ENCODE measurements around the gene CALML3.

CALML3 gene

DNA sequence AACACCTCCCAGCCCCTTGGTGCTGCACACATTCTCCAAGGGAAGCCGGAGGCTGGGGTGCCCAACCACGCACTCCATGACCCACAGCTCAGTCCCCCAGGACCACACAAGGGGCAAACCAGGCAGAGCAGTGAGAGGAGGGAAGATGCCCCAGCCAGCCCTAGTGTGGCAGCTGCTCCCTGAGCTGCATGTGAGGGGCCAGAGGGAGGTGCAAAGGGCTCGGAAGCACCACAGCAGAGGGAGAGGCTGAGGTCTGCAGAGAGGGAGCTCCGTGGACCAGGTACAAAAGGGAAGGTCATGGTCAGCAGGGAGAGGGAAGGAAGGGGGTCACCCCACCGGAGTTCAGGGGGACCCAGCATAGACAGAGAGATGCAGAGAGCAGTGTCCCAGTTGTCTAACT is 23.9 kb upstream of the CALML3 start:
- no peak overlapping the region for H3K4me2 ChIP-seq (ENCODE audit: low read length)
- H3K4me1 ChIP-seq (ENCODE audit: insufficient read depth, low read length, severe bottlenecking): no peaks in the 10 kb centered on the region
- no peaks in the 10 kb centered on the region for H4K20me1 ChIP-seq (ENCODE audit: insufficient read depth, low read length)
- no peak overlapping the region for H3K4me3 ChIP-seq (ENCODE audit: low read depth, low read length, poor library complexity, severe bottlenecking)
- H3F3A ChIP-seq (ENCODE audit: insufficient read depth, low read length): no peaks in the 10 kb centered on the region
- no peaks in the 10 kb centered on the region for H3K36me3 ChIP-seq (ENCODE audit: insufficient read depth, low read length)
- H3K79me2 ChIP-seq (ENCODE audit: insufficient read depth, low read length): no peaks in the 10 kb centered on the region
- H3K27me3 ChIP-seq (ENCODE audit: insufficient read depth, low read length): no peaks in the 10 kb centered on the region
- no peak overlapping the region for H3K9ac ChIP-seq (ENCODE audit: low read length)
- H3K27ac ChIP-seq (ENCODE audit: low read depth, low read length, poor library complexity, severe bottlenecking): no peak overlapping the region
- TF ChIP-seq, protein P1, sequence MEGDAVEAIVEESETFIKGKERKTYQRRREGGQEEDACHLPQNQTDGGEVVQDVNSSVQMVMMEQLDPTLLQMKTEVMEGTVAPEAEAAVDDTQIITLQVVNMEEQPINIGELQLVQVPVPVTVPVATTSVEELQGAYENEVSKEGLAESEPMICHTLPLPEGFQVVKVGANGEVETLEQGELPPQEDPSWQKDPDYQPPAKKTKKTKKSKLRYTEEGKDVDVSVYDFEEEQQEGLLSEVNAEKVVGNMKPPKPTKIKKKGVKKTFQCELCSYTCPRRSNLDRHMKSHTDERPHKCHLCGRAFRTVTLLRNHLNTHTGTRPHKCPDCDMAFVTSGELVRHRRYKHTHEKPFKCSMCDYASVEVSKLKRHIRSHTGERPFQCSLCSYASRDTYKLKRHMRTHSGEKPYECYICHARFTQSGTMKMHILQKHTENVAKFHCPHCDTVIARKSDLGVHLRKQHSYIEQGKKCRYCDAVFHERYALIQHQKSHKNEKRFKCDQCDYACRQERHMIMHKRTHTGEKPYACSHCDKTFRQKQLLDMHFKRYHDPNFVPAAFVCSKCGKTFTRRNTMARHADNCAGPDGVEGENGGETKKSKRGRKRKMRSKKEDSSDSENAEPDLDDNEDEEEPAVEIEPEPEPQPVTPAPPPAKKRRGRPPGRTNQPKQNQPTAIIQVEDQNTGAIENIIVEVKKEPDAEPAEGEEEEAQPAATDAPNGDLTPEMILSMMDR (IDR thresholded peaks at IDR 0.05; ENCODE audit: low read length): no peak
- TF ChIP-seq EZH2 (IDR thresholded peaks at IDR 0.05; ENCODE audit: borderline replicate concordance, low read length): no peak
- no peak overlapping the region for H2AFZ ChIP-seq (ENCODE audit: low read length)
- no peaks in the 10 kb centered on the region for H3K9me2 ChIP-seq (ENCODE audit: low read depth, low read length)
- no peaks in the 10 kb centered on the region for H3K9me3 ChIP-seq (ENCODE audit: low read length)

DNA sequence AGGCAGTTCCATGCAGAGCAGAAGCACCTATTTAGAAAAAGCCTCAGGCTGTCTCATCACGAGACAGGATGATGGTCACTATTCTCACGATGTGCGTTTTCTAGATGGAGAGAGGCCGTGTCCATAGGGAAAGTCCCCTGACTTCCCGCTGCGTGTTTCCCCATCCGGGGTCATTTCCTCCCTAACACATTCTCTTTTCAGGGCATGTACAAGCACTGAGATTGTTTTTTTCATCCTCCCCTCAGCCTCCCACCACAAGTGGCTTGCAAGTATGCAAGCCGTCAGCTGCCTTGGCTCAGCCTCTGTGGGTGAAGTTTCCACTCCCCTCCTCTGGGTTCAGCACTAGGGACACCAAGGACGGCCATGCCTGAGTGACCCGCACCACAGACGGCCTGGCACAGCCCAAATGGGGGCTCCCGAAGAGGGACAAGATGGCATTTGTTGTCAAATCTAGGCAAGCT is 22.7 kb upstream of the CALML3 start:
- Histone ChIP-seq H3K27ac (ENCODE audit: low read depth, low read length, poor library complexity, severe bottlenecking) (no peak overlapping the region), H3K27me3 (ENCODE audit: insufficient read depth, low read length) (no peaks in the 10 kb centered on the region), H3K9me2 (ENCODE audit: low read depth, low read length) (no peaks in the 10 kb centered on the region), H3K4me1 (ENCODE audit: insufficient read depth, low read length, severe bottlenecking) (no peaks in the 10 kb centered on the region), H3K4me3 (ENCODE audit: low read depth, low read length, poor library complexity, severe bottlenecking) (no peak overlapping the region), H3K9ac (ENCODE audit: low read length) (no peak overlapping the region), H3F3A (ENCODE audit: insufficient read depth, low read length) (no peaks in the 10 kb centered on the region), H3K36me3 (ENCODE audit: insufficient read depth, low read length) (no peaks in the 10 kb centered on the region), H3K4me2 (ENCODE audit: low read length) (no peak overlapping the region), H3K9me3 (ENCODE audit: low read length) (no peaks in the 10 kb centered on the region), H2AFZ (ENCODE audit: low read length) (no peak overlapping the region), H3K79me2 (ENCODE audit: insufficient read depth, low read length) (no peaks in the 10 kb centered on the region), H4K20me1 (ENCODE audit: insufficient read depth, low read length) (no peaks in the 10 kb centered on the region)
- TF ChIP-seq EZH2 (IDR thresholded peaks at IDR 0.05; ENCODE audit: borderline replicate concordance, low read length): no peak
- TF ChIP-seq, protein P1 (IDR thresholded peaks at IDR 0.05; ENCODE audit: low read length): no peak

DNA sequence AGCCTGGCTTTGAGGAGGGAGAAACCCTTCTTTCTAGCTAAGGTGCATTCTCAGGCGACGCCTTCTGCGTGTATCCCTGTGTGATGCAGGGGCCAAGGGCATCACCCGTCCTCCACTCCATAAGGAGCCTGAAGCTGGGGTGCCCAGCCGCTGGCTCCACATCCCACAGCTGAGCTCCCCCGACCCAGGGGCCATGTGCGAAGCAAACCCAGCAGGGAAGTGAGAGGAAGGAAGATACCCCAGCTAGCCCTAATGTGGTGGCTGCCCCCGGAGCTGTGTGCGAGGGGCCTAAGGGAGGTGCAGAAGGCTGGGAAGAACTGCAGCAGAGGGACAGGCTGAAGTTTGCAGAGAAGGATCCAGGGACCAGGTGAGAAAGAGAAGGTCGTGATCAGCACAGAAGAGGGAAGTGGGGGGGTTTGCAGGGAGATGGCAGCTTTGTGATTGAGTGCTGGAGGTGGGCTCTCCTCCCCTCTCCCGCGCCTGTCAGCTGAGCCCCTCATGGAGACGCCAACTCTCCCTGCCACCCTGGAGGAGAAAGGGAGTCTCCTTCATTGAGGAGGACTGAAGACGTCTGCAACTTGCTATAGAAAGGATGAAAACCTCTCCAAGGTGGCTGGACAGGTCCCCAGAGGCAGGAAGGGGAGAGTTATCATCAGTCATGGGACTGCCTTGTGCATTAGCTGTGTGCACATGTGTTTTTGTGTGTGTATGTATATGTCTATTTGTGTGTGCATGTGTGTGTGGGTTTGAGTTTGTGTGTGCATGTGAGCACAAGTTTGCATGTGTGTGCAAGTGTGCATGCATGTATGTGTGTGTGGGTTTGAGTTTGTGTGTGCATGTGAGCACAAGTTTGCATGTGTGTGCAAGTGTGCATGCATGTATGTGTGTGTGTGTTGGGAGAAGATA is 21.9 kb upstream of the CALML3 start:
- no peaks in the 10 kb centered on the region for H3K27me3 ChIP-seq (ENCODE audit: insufficient read depth, low read length)

More for the DNA sequence above, 21.9 kb upstream of the CALML3 start:
- Histone ChIP-seq H3K79me2 (ENCODE audit: insufficient read depth, low read length) (no peaks in the 10 kb centered on the region), H2AFZ (ENCODE audit: low read length) (no peak overlapping the region), H3F3A (ENCODE audit: insufficient read depth, low read length) (no peaks in the 10 kb centered on the region), H3K9me3 (ENCODE audit: low read length) (no peaks in the 10 kb centered on the region), H3K9ac (ENCODE audit: low read length) (no peak overlapping the region), H3K27ac (ENCODE audit: low read depth, low read length, poor library complexity, severe bottlenecking) (no peak overlapping the region), H3K4me2 (ENCODE audit: low read length) (no peak overlapping the region), H3K4me3 (ENCODE audit: low read depth, low read length, poor library complexity, severe bottlenecking) (no peak overlapping the region), H3K4me1 (ENCODE audit: insufficient read depth, low read length, severe bottlenecking) (no peaks in the 10 kb centered on the region), H4K20me1 (ENCODE audit: insufficient read depth, low read length) (no peaks in the 10 kb centered on the region), H3K36me3 (ENCODE audit: insufficient read depth, low read length) (no peaks in the 10 kb centered on the region), H3K9me2 (ENCODE audit: low read depth, low read length) (no peaks in the 10 kb centered on the region)
- TF ChIP-seq, protein P1 (IDR thresholded peaks at IDR 0.05; ENCODE audit: low read length): no peak
- TF ChIP-seq EZH2 (IDR thresholded peaks at IDR 0.05; ENCODE audit: borderline replicate concordance, low read length): no peak

Data from OCI-LY1 (cell line).